WTC11 (cell line): ENCODE results near the gene PHF12.

ENCODE experiments used
- ATF1 ChIP-seq: sonication (generic); formaldehyde crosslinking; IDR thresholded peaks from 2 replicates; pipeline ENCODE4 v1.8.1; 2023; ENCODE audit warnings: mild to moderate bottlenecking, moderate library complexity, missing genetic modification reagents
- CREM ChIP-seq: sonication (generic); formaldehyde crosslinking; IDR thresholded peaks from 2 replicates; pipeline ENCODE4 v1.8.1; 2022; ENCODE audit warnings: mild to moderate bottlenecking, missing genetic modification reagents, moderate library complexity
- CTCF ChIP-seq: fragments of 200-600 bp; IDR thresholded peaks from 2 replicates; pipeline ENCODE4 v1.8.0; 2022; ENCODE audit warnings: antibody characterized with exemption
- ELF4 ChIP-seq: sonication (generic); formaldehyde crosslinking; IDR thresholded peaks from 2 replicates; pipeline ENCODE4 v1.8.1; 2022; ENCODE audit warnings: low read depth, mild to moderate bottlenecking, moderate library complexity, missing genetic modification reagents

- TF ChIP-seq CTCF (no peak), ATF1 (CRISPR knock-in tag) (no peak), ELF4 (CRISPR knock-in tag) (no peak), CREM (CRISPR knock-in tag) (no peak)
Measured at GRCh38 chr17:28860363-28860808, 90.9 kb downstream of the PHF12 start.
